Astrocyte of the spinal cord (primary cell): ENCODE results near the gene MTX3.

Source experiments
- DNase-seq: peaks from one replicate; pipeline ENCODE4 v3.0.0; 2011; ENCODE audit warnings: low read depth, low spot score
- H3K4me3 ChIP-seq: 2 replicates; pipeline ENCODE4 v1.5.1; 2011; ENCODE audit warnings: low read depth, mild to moderate bottlenecking, low read length, moderate library complexity
- CTCF ChIP-seq: IDR thresholded peaks from 2 replicates; pipeline ENCODE4 v1.5.1; 2012; ENCODE audit warnings: low read depth, mild to moderate bottlenecking, low read length, inconsistent platforms
- in situ Hi-C: cut with HindIII; loops from 2 replicates; pipeline ENCODE4 v1.10.0; 2017; ENCODE audit warnings: low sequenced_read_pairs

The MTX3 gene

GRCh38 chr5:80034559-80034958 lies 43.5 kb upstream of the MTX3 start:
- TF ChIP-seq CTCF, result no peak
- peak; percentile 7 for DNase-seq
- in situ Hi-C loops, result no loop called here
- H3K4me3 ChIP-seq, result no peak overlapping the region

- in situ Hi-C loops, result no loop called here
- no peak for TF ChIP-seq CTCF
- no peak for DNase-seq
- no peak overlapping the region for H3K4me3 ChIP-seq
Observed at GRCh38 chr5:80033513-80033912, 42.5 kb upstream of the MTX3 start.

GRCh38 chr5:80031109-80031508 lies 40.0 kb upstream of the MTX3 start:
- no peak overlapping the region for H3K4me3 ChIP-seq
- no peak for TF ChIP-seq CTCF
- in situ Hi-C loops, result no loop called here
- no peak for DNase-seq

- in situ Hi-C loops, result no loop called here
- DNase-seq, result no peak
- TF ChIP-seq CTCF, result no peak
- no peak overlapping the region for H3K4me3 ChIP-seq
Observed at GRCh38 chr5:80026841-80027240, 35.8 kb upstream of the MTX3 start.

GRCh38 chr5:80025069-80025468 lies 34.0 kb upstream of the MTX3 start:
- no peak for TF ChIP-seq CTCF
- in situ Hi-C loops, result no loop called here
- no peak for DNase-seq
- no peak overlapping the region for H3K4me3 ChIP-seq

GRCh38 chr5:80010754-80011392 lies 19.8 kb upstream of the MTX3 start:
- TF ChIP-seq CTCF, result no peak
- in situ Hi-C loops, result no loop called here
- DNase-seq, result no peak
- H3K4me3 ChIP-seq, result no peak overlapping the region
